Gastroesophageal sphincter (tissue), 3 donors: ENCODE measurements around the gene AGAP9.
"Not testable (repeated sequence)": the region's sequence is repeated elsewhere in the genome, so short reads cannot be mapped to it uniquely, and the experiment has no call there.

Experiments used
- EP300 ChIP-seq: sonication (generic); formaldehyde crosslinking; IDR thresholded peaks from one replicate; pipeline ENCODE4 v1.6.1; 2017; ENCODE audit warnings: antibody characterized with exemption, mild to moderate bottlenecking
- POLR2A ChIP-seq, 2 donors: fragments of 450-650 bp; IDR thresholded peaks; one replicate each; pipeline ENCODE4 v1.6.1; 2017; ENCODE audit warnings: antibody characterized with exemption in 2 of 2, mild to moderate bottlenecking in 2 of 2, moderate library complexity in 1 of 2
- TF ChIP-seq, protein P1 (sequence below), 4 experiments: fragments of 200-600 bp in 2 of 4; fragments of 450-650 bp in 2 of 4; sonication (generic) in 1 of 4; IDR thresholded peaks; one replicate each; pipeline ENCODE4 v1.5.1; 2017 to 2019; ENCODE audit warnings: antibody characterized with exemption in 4 of 4, mild to moderate bottlenecking in 2 of 4, moderate library complexity in 2 of 4

DNA sequence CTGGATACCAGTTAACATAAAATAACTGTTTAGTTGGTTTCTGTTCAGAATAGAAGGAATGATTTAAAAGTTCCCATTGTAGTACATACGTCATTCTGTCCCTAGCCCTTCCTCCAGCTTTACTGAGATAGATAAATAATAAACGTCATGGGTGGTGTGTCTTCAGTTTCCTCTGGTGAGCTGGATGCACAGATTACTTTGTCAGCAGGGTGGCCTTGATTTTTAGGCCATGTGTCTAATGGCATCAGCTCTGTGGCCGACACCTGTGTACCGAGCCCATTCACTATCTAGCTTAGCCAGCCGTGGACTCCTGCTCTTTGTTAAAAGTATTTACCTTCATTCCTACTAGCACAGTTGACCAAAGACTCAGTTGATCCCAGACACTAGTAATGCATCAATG is 34.7 kb upstream of the AGAP9 start:
- TF ChIP-seq, protein P1, sequence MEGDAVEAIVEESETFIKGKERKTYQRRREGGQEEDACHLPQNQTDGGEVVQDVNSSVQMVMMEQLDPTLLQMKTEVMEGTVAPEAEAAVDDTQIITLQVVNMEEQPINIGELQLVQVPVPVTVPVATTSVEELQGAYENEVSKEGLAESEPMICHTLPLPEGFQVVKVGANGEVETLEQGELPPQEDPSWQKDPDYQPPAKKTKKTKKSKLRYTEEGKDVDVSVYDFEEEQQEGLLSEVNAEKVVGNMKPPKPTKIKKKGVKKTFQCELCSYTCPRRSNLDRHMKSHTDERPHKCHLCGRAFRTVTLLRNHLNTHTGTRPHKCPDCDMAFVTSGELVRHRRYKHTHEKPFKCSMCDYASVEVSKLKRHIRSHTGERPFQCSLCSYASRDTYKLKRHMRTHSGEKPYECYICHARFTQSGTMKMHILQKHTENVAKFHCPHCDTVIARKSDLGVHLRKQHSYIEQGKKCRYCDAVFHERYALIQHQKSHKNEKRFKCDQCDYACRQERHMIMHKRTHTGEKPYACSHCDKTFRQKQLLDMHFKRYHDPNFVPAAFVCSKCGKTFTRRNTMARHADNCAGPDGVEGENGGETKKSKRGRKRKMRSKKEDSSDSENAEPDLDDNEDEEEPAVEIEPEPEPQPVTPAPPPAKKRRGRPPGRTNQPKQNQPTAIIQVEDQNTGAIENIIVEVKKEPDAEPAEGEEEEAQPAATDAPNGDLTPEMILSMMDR (IDR thresholded peaks at IDR 0.05): not testable (repeated sequence)
- not testable (repeated sequence) for TF ChIP-seq EP300; POLR2A (IDR thresholded peaks at IDR 0.05)
